ENCODE data around the gene LYZL2.

The LYZL2 gene

GRCh38 chr10:30589441-30589840 lies 40.1 kb downstream of the LYZL2 start:
- DNase-seq = no peak

DNA sequence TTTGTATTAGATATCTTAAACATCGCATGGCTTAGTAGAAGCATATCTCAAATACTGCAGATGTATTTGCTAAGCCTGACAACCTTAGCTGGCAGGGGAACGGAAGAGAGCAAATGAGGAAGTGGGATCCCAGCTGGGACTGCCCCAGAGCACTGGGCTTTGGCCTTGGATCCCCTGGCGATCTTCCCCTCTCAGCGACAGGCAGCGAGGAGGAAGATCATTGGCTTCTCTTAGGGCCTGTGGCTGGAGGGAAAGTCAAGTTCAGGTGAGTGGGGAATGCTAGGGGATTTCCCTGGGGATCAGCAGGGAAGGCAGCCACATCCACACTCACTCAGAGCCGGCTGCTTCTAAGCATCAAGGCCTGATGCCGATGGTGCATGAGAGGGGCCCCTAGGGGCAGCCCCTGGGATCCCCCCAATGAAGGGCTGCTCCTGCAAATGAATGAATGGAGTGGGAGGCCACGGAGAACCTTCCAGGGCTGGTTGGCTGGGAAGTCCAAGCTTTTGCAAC lies 42.0 kb downstream of the LYZL2 start:
- DNase-seq = no peak

GRCh38 chr10:30586828-30587227 lies 42.7 kb downstream of the LYZL2 start:
- DNase-seq = no peak

GRCh38 chr10:30583778-30584415 lies 45.7 kb downstream of the LYZL2 start:
- peak; percentile 37 for DNase-seq

GRCh38 chr10:30581779-30582380 lies 47.7 kb downstream of the LYZL2 start:
- peak; percentile 53 for DNase-seq

DNA sequence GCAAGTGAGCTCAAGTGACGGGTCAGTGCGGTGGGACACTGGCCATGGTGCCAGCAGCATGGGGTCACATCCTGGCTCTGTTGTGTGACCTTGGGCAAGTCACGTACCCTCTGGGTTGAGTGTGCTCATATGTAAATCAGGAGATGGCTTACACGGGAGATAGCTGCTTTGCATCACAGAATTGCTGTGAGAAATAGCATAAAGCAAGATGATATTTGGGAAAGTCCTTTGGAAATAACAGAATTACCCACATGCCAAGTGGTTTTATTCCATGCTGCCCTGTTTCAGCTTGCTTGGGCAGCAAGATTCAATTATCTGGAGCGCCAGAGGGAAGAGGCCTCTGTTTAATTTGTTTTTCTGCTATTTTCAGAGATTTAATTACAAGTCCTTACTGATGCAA lies 48.9 kb downstream of the LYZL2 start:
- no peak for DNase-seq

DNA sequence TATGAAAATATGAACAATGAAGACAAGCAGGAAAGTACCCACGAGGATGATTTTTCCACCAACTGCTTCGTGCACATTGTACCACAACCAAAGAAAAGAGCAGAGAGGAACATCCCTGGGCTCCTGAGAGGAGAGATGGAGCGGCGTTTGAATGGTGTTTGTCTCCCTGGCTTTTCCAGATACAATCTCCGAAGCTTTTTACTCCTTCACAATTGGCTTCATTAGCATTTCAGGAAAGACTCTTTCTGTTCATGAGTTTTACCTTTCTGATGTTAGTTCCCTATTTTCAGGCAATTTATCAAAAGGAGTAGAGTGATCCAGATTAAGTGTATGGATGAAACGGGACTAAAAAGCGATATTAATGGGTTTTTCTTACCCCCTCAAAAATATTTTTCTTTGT lies 49.3 kb downstream of the LYZL2 start:
- DNase-seq = no peak

DNA sequence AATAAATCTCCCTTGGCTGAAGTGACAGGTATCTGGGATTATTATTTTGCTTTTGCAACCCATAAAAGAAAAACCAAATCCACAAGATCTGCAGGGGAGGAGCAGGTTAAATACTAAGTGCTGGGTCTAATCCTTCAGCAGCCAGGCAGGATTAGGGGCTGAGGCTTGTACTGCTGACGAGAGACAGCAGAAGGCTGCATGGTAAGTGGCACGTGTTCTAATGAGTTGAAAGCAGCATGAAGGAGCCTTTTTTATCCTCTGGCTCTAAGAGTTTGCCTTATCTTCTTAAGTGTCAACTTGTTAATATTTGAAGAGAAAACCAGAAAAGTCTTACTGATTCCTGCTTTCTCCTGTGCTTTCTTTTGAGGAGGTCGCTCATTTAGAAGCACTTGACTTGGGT lies 50.0 kb downstream of the LYZL2 start:
- no peak for DNase-seq

DNA sequence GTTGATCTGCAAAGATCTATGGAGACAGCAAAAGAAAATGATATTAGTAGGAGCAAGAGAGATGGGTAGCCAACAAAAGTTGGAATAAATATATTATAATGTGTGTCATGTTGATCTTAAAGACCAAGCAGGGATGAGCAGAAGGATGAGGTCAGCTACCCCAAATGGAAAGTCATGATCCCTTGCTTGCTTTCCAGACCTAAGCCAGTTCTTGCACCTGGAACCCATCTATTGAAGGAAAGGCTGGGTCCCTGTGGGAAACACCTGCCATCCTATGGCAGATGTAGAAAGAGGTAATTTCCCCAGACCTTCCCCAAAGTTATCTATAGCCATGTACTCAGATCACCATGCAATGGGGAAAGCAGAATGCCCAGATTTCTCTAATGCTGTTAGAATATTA lies 52.5 kb downstream of the LYZL2 start:
- DNase-seq = no peak

DNA sequence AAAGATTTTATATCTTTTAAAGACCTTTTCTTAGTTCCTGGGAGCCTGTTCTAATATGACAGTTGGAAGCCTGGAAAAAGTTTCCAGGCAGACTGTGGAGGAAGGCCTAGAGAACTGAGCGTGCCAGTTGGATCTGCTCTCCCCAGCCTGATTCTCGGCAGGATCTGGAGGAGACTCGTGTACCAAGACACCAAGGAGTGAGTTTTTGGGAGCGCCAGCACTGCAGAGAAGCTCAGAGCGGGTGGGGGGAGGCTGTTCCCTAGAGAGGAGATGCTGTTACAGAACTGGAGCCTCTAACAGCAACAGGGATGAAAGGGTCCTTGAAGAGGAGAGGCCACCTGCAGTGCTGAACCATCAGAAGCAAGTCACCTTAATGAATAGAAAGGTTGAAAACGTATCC lies 52.9 kb downstream of the LYZL2 start:
- no peak for DNase-seq

DNA sequence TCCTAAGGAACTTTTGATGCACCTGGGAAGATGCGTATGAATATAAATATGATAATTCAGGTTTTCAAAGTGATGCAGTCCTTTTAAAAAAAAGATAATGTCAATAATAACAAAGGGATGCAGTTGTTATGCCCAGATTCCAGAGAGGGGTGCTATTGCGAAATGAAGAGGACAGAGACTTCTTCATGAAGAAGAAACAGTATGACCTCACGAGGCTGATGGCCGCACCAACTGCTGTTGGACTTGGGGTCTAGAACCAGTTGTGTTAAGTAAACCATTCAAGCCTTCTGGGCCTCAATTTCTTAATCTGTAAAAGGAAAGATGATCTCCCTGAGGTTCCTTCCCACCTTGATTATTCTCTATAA lies 55.1 kb downstream of the LYZL2 start:
- DNase-seq = no peak

- no peak for DNase-seq
These were observed 55.7 kb downstream of the LYZL2 start for GRCh38 chr10:30573721-30574431.

DNA sequence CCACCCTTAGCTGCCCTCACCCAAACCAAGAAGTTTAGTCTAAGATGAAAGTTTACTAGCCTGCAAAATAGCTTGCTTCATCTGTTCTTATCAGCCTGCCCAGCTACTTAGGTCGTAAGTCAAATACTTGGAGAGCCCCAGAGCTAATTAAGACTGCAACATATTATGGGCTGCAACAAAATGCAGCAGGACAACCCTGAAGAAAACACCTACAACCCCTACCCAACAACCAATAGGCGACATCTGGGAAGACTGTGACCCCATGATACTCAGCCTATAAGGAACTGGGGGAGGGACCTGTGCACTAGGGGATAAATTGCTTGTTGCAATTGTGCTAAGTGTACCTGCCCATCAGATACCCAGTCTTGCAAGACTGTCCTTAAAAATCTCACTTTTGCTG lies 64.1 kb downstream of the LYZL2 start:
- no peak for DNase-seq

DNA sequence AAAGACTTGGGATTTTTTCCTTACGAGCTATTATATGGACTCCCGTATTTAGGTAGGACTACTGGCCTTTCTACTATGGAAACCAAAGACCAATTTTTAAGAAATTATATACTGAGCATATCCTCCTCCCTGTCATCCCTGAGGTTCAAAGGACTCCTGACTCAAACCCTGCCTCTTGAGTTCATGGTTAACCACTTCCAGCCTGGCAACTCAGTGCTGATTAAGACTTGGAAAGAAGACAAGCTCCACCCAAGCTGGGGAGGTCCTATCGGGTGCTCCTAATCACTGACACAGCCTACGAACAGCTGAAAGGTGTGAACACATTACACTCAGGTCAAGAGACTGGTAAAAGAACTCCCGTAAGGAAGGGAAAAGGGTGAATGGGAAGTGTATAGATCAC lies 66.8 kb downstream of the LYZL2 start:
- peak; percentile 88 for DNase-seq
